ENCODE measurements around the gene CST3. TPM values are rescaled to one million over a fixed set of nuclear protein-coding genes. Genes with fewer than 3 reads are reported as not detected.

CST3 gene
- total and polyA plus RNA-seq, 10 of the 15 experiments (the other 5 are each of a cell fraction or from before 2014, with no cell fraction given), result 11.8 to 127 (median 57.8) TPM

GRCh38 chr20:23613676-23614075 lies 24.1 kb downstream of the CST3 start (continued):
- TF ChIP-seq PRDM15 (CRISPR knock-in tag; IDR thresholded peaks at IDR 0.05), result no peak
- TF ChIP-seq IRF4 (IDR thresholded peaks at IDR 0.05; ENCODE audit: low read depth, low read length), result no peak
- TF ChIP-seq LARP7 (IDR thresholded peaks at IDR 0.05), result no peak

DNA sequence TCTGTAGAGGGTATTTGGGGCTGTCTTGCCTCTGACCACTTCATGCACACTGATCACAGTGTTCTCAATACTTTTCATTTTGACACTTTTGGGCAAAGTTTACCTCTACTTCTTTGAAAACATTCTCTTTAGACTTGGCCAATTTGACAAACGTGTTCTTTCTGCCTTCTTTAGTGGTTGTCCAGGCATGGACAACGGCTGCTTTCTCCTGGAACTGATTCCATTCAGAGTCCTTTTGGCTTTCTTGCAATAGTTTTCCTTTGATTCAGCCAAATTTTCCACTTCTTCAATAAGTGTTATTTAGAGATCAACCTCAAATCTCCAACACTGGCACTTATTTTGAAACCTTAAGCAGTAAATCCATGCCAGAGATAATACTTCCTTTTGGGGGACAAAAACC lies 25.4 kb downstream of the CST3 start:
- intact Hi-C loops (cut with micrococcal nuclease; ENCODE audit: unreplicated experiment) (no loop called here), in situ Hi-C loops (cut with MboI) (no loop called here)
- Histone ChIP-seq H3K36me3 (ENCODE audit: control insufficient read depth in 2 of 2, insufficient read depth in 2 of 2, low read length in 1 of 2) (no peaks in the 10 kb centered on the region), H3K79me2 (ENCODE audit: control insufficient read depth, insufficient read depth, low read length) (no peaks in the 10 kb centered on the region), H3K4me1 (ENCODE audit: control insufficient read depth, insufficient read depth, low read length) (no peaks in the 10 kb centered on the region), H3K9me3 (replicated peaks; ENCODE audit: control insufficient read depth, insufficient read depth, low read length) (no peaks in the 10 kb centered on the region), H2AFZ (ENCODE audit: control insufficient read depth, low read depth, low read length) (no peak overlapping the region), H3K9ac (ENCODE audit: control insufficient read depth, insufficient read depth, low read length) (no peak overlapping the region), H4K20me1 (ENCODE audit: control insufficient read depth, insufficient read depth) (no peaks in the 10 kb centered on the region), H3K4me2 (ENCODE audit: control insufficient read depth, insufficient read depth) (no peak overlapping the region), H3K27me3 (replicated peaks in 1 of 2; ENCODE audit: control insufficient read depth in 2 of 2, insufficient read depth in 2 of 2, low read length in 1 of 2) (no peaks in the 10 kb centered on the region), H3K27ac (ENCODE audit: control insufficient read depth, insufficient read depth) (no peak overlapping the region), H3K4me3 (no peak overlapping the region)
- POLR2A ChIA-PET, result no interaction called here
- no peak for ATAC-seq
- CTCF ChIA-PET, result interaction anchor here (1.9 kb wide), 1 partner anchor 171 kb away, joined by 5 read pairs; no protein-coding TSS in a partner anchor
- RAD21 ChIA-PET (ENCODE audit: unreplicated experiment), result no interaction called here
- WGBS (ENCODE audit: insufficient coverage, insufficient replicate concordance, low lambda C conversion rate, missing lambda C conversion rate), result 0% methylated on average over 2 of the region's 2 CpGs
- no peak for DNase-seq (ENCODE audit: low read depth, low spot score)
- BruUV-seq (replicated peaks), result no TSS peak
- SMC1A ChIA-PET (ENCODE audit: uncharacterized antibody, unreplicated experiment), result interaction anchor here (1.3 kb wide), 1 partner anchor 171 kb away, joined by 3 read pairs; no protein-coding TSS in a partner anchor
- FAIRE-seq, result no peak
- no peak for TF ChIP-seq MYB (IDR thresholded peaks at IDR 0.05; ENCODE audit: borderline replicate concordance, low read depth, low read length)
- no peak for TF ChIP-seq ATF2 (IDR thresholded peaks at IDR 0.05; ENCODE audit: low read length)
- no peak for TF ChIP-seq CREB1 (IDR thresholded peaks at IDR 0.05; ENCODE audit: low read depth)
- TF ChIP-seq, protein P1, sequence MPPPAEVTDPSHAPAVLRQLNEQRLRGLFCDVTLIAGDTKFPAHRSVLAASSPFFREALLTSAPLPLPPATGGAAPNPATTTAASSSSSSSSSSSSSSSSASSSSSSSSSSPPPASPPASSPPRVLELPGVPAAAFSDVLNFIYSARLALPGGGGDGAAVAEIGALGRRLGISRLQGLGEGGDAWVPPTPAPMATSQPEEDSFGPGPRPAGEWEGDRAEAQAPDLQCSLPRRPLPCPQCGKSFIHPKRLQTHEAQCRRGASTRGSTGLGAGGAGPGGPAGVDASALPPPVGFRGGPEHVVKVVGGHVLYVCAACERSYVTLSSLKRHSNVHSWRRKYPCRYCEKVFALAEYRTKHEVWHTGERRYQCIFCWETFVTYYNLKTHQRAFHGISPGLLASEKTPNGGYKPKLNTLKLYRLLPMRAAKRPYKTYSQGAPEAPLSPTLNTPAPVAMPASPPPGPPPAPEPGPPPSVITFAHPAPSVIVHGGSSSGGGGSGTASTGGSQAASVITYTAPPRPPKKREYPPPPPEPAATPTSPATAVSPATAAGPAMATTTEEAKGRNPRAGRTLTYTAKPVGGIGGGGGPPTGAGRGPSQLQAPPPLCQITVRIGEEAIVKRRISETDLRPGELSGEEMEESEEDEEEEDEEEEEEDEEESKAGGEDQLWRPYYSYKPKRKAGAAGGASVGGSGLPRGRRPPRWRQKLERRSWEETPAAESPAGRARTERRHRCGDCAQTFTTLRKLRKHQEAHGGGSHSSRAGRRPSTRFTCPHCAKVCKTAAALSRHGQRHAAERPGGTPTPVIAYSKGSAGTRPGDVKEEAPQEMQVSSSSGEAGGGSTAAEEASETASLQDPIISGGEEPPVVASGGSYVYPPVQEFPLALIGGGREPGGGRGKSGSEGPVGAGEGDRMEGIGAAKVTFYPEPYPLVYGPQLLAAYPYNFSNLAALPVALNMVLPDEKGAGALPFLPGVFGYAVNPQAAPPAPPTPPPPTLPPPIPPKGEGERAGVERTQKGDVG (CRISPR knock-in tag; IDR thresholded peaks at IDR 0.05), result no peak

Data from GM12878 (cell line).